Endothelial cell of umbilical vein (primary cell): Measurements from ENCODE around the gene PPM1F. TPM values are rescaled to one million over a fixed set of nuclear protein-coding genes. Genes with fewer than 3 reads are reported as not detected.
A peak's percentile ranks its signal among the peaks of the same experiment; 100 is the strongest.

ENCODE experiments used
- Bru-seq: library from RNA; stranded (reverse); fragments of 400-500 nt; gene quantifications from one replicate; lab custom pipeline; 2021; lab: Mats Ljungman, UMichigan
- BruChase-seq, 2 experiments: library from RNA; stranded (reverse); fragments of 400-500 nt; gene quantifications; one replicate each; lab custom pipeline; 2021; lab: Mats Ljungman, UMichigan
- BruUV-seq: library from RNA; stranded (reverse); fragments of 400-500 nt; replicated peaks from 2 replicates; lab custom pipeline; 2021; lab: Mats Ljungman, UMichigan
- CTCF ChIA-PET: fragments of 300-600, 350-600 bp; sonication (Branson Sonifier 250); formaldehyde crosslinking; loops from one replicate; lab custom pipeline; 2021; ENCODE audit warnings: antibody characterized with exemption, inconsistent platforms; lab: Charles Lee
- POLR2A ChIA-PET: fragments of 300-600, 350-600 bp; sonication (Branson Sonifier 250); formaldehyde crosslinking; loops from one replicate; lab custom pipeline; 2021; ENCODE audit warnings: antibody characterized with exemption, inconsistent platforms; lab: Charles Lee
- DNase-seq: peaks from one replicate; pipeline ENCODE4 v3.0.0-alpha.2; 2011; ENCODE audit warnings: low read depth, low spot score
- FAIRE-seq: peaks from 2 replicates; lab custom pipeline; 2011; peaks lifted over from hg19 to GRCh38; lab: Jason Lieb, UNC
- H2AFZ ChIP-seq: 2 replicates; pipeline ENCODE4 v1.6.0; 2012; ENCODE audit warnings: low read depth, low read length, control low read depth, inconsistent platforms
- H3K27ac ChIP-seq: 2 replicates; pipeline ENCODE4 v1.5.1; 2011; ENCODE audit warnings: low read depth, mild to moderate bottlenecking, control low read depth, low read length, moderate library complexity; ENCODE audit not compliant: insufficient read depth
- H3K27me3 ChIP-seq, 2 experiments: 2 replicates each; pipeline versions ENCODE4 v1.6.0 to v1.6.1; 2011; ENCODE audit warnings: low read length in 2 of 2, mixed read lengths in 1 of 2; ENCODE audit not compliant: control insufficient read depth in 2 of 2, insufficient read depth in 2 of 2
- H3K36me3 ChIP-seq, 2 experiments: 2 replicates in 1 of 2; 3 replicates in 1 of 2; pipeline ENCODE4 v1.5.1; 2011; ENCODE audit warnings: low read length in 2 of 2, mild to moderate bottlenecking in 1 of 2, moderate library complexity in 1 of 2; ENCODE audit not compliant: control insufficient read depth in 2 of 2, insufficient read depth in 2 of 2; ENCODE audit errors: extremely low read depth in 1 of 2
- H3K4me1 ChIP-seq: 3 replicates; pipeline ENCODE4 v1.5.1; 2011; ENCODE audit warnings: mild to moderate bottlenecking, low read length; ENCODE audit not compliant: control insufficient read depth, insufficient read depth; ENCODE audit errors: extremely low read depth
- H3K4me2 ChIP-seq: 2 replicates; pipeline ENCODE4 v1.6.1; 2011; ENCODE audit warnings: low read length, control low read depth, mixed read lengths; ENCODE audit not compliant: insufficient read depth
- H3K4me3 ChIP-seq, 3 experiments: fragments of 200-600 bp in 1 of 3; sonication (generic), shearing (Covaris generic) in 1 of 3; replicated peaks in 1 of 3; 2 replicates each; pipeline ENCODE4 v1.5.1; 2011 to 2016; ENCODE audit warnings: control low read depth in 3 of 3, low read length in 3 of 3, mild to moderate bottlenecking in 2 of 3, inconsistent platforms in 1 of 3, low read depth in 1 of 3, moderate library complexity in 1 of 3; ENCODE audit not compliant: insufficient read depth in 1 of 3
- H3K79me2 ChIP-seq: 2 replicates; pipeline ENCODE4 v1.6.0; 2012; ENCODE audit warnings: low read length, inconsistent platforms; ENCODE audit not compliant: control insufficient read depth, insufficient read depth
- H3K9ac ChIP-seq: replicated peaks from 2 replicates; pipeline ENCODE3; 2011; ENCODE audit warnings: low read length, control low read depth; ENCODE audit not compliant: insufficient read depth; ENCODE audit errors: extremely low read depth
- H3K9me1 ChIP-seq: replicated peaks from 3 replicates; pipeline ENCODE4 v1.6.0; 2011; ENCODE audit warnings: mild to moderate bottlenecking, low read length; ENCODE audit not compliant: control insufficient read depth, insufficient read depth; ENCODE audit errors: extremely low read depth
- H3K9me3 ChIP-seq: replicated peaks from 2 replicates; pipeline ENCODE4 v1.5.1; 2012; ENCODE audit warnings: low read length, inconsistent platforms; ENCODE audit not compliant: control insufficient read depth, insufficient read depth
- H4K20me1 ChIP-seq: replicated peaks from 2 replicates; pipeline ENCODE3; 2011; ENCODE audit warnings: mild to moderate bottlenecking, low read length; ENCODE audit not compliant: control insufficient read depth, insufficient read depth; ENCODE audit errors: extremely low read depth
- CTCF ChIP-seq, 2 donors: IDR thresholded peaks; 1 replicate in 1 of 2; 2 replicates in 1 of 2; pipeline ENCODE4 v1.5.1; 2011; ENCODE audit warnings: low read length in 2 of 2, mild to moderate bottlenecking in 2 of 2, moderate library complexity in 2 of 2, control low read depth in 1 of 2, inconsistent platforms in 1 of 2, low read depth in 1 of 2; ENCODE audit not compliant: insufficient read depth in 1 of 2; ENCODE audit errors: extremely low read depth in 1 of 2
- POLR2A ChIP-seq: IDR thresholded peaks from 2 replicates; pipeline ENCODE4 v1.6.1; 2012; ENCODE audit warnings: low read depth, mild to moderate bottlenecking, control low read depth, low read length
- POLR2AphosphoS5 ChIP-seq: IDR thresholded peaks from 2 replicates; pipeline ENCODE4 v1.6.1; 2012; ENCODE audit warnings: low read depth, mild to moderate bottlenecking, control low read depth, low read length, moderate library complexity; ENCODE audit not compliant: insufficient read depth
- dilution Hi-C: fragments of 300-500 bp; cut with MboI; formaldehyde crosslinking; loops from one replicate; pipeline ENCODE4 v1.15.0; 2019; ENCODE audit warnings: low sequenced_read_pairs; ENCODE audit not compliant: extremely low pct_ligation_motif_present
- intact Hi-C: fragments of 100-400 bp; cut with micrococcal nuclease; formaldehyde crosslinking; loops from one replicate; pipeline ENCODE4 v1.10.0; 2022
- long read RNA-seq: library from polyadenylated mRNA; stranded (forward); transcript quantifications from one replicate; pipeline ENCODE4 v2.0.0, GENCODE V29; 2021
- polyA minus RNA-seq, 3 experiments: library from RNA; depleted of rRNA, polyadenylated mRNA; stranded (reverse); fragments of >200 nt; gene quantifications; 1 replicate in 1 of 3; 2 replicates in 2 of 3; pipeline ENCODE4 v1.2.3, GENCODE V29; 2011
- polyA plus RNA-seq, 4 experiments: library from polyadenylated mRNA; depleted of rRNA in 3 of 4; stranded (reverse) in 3 of 4; unstranded in 1 of 4; fragments of >200 nt; gene quantifications; 2 replicates each; pipeline versions ENCODE4 v1.2.1 to v1.2.3, GENCODE V29; 2011 to 2012; ENCODE audit warnings: missing spikeins in 1 of 4
- total RNA-seq: library from RNA; stranded (reverse); gene quantifications from 2 replicates; pipeline ENCODE4 v1.2.3, GENCODE V29; 2021
- TF ChIP-seq, protein P1 (sequence below): IDR thresholded peaks from 2 replicates; pipeline ENCODE4 v1.6.1; 2011; ENCODE audit not compliant: insufficient read depth, insufficient read length

Gene PPM1F, protein sequence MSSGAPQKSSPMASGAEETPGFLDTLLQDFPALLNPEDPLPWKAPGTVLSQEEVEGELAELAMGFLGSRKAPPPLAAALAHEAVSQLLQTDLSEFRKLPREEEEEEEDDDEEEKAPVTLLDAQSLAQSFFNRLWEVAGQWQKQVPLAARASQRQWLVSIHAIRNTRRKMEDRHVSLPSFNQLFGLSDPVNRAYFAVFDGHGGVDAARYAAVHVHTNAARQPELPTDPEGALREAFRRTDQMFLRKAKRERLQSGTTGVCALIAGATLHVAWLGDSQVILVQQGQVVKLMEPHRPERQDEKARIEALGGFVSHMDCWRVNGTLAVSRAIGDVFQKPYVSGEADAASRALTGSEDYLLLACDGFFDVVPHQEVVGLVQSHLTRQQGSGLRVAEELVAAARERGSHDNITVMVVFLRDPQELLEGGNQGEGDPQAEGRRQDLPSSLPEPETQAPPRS
- 171 and 178 TPM in 2 replicates for total RNA-seq
- 107 and 110 TPM in 2 replicates for polyA plus RNA-seq
- polyA plus RNA-seq (2011; cell fraction: cytosol; rRNA removed), result 74.3 and 89.5 TPM in 2 replicates
- polyA plus RNA-seq (2011; cell fraction: nucleus; rRNA removed), result 164 and 168 TPM in 2 replicates
- polyA plus RNA-seq (2012), result 64.8 and 74.8 TPM in 2 replicates
- 76.9 and 83.9 TPM in 2 replicates for polyA minus RNA-seq
- polyA minus RNA-seq (2011; cell fraction: cytosol; rRNA and poly(A)+ RNA removed), result 6.8 TPM
- polyA minus RNA-seq (2011; cell fraction: nucleus; rRNA and poly(A)+ RNA removed), result 36.8 and 45.7 TPM in 2 replicates
- Bru-seq, nascent RNA, result percentile 78 among the genes with signal in this experiment
- BruChase-seq, experiment 1, labeled RNA remaining after a 6-hour chase, result percentile 91 among the genes with signal in this experiment
- BruChase-seq, experiment 2, labeled RNA remaining after a 2-hour chase, result percentile 89 among the genes with signal in this experiment
- long read RNA-seq, full-length matches to known transcripts, result 174 of 314 reads
- long read RNA-seq, partial matches to known transcripts, result 27 of 314 reads
- long read RNA-seq, other reads (novel, unspliced or antisense), result 113 of 314 reads

GRCh38 chr22:21952586-21953571 lies at the start of gene PPM1F:
PPM1F (minus strand) TSS chr22:21952848; CDS start chr22:21946048, 6,800 bp downstream.
- peaks cover 40% of the 10 kb centered on the region for H3K4me1 ChIP-seq
- H3K9ac ChIP-seq, result peak within 1 kb of the TSS; percentile 62
- H3K36me3 ChIP-seq, result peaks cover 0 to under 1% of the 10 kb centered on the region in 2 experiments
- no peaks in the 10 kb centered on the region for H3K9me3 ChIP-seq
- peak within 1 kb of the TSS; percentile 73 for H3K27ac ChIP-seq
- peak within 1 kb of the TSS; percentile 84 for H2AFZ ChIP-seq
- peaks cover 43% of the 10 kb centered on the region for H3K79me2 ChIP-seq
- no peaks in the 10 kb centered on the region for H3K27me3 ChIP-seq
- H3K4me2 ChIP-seq, result peak within 1 kb of the TSS; percentile 91
- H4K20me1 ChIP-seq, result no peaks in the 10 kb centered on the region
- dilution Hi-C loops, result no loop called here
- no TSS peak for BruUV-seq
- DNase-seq, result peak; percentile 81
- peak; percentile 73 for FAIRE-seq
- intact Hi-C loops, result loop anchor here (2.0 kb wide), 2 partner anchors 14 to 240 kb away; no protein-coding TSS in a partner anchor
- TF ChIP-seq POLR2A (peak; percentile 89), CTCF (IDR thresholded peaks at IDR 0.05; ENCODE audit: extremely low read depth in 1 of 2, insufficient read depth in 1 of 2, low read depth in 1 of 2, low read length in 2 of 2) (peak; percentile 86 to 93), POLR2AphosphoS5 (peak; percentile 93)
- TF ChIP-seq, protein P1, sequence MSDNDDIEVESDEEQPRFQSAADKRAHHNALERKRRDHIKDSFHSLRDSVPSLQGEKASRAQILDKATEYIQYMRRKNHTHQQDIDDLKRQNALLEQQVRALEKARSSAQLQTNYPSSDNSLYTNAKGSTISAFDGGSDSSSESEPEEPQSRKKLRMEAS, result no peak
- H3K9me1 ChIP-seq, result no peaks in the 10 kb centered on the region
- peak within 1 kb of the TSS; percentile 70 to 93 (median 89) for H3K4me3 ChIP-seq
- POLR2A ChIA-PET, result interaction anchor here (1.0 kb wide), 1 partner anchor 9 kb away, joined by 3 read pairs; no protein-coding TSS in a partner anchor
- CTCF ChIA-PET, result interaction anchor here (0.6 to 8.4 kb wide), 18 partner anchors 8 to 311 kb away, joined by 3 to 292 read pairs (median 5); partner anchors contain the start of gene SDF2L1
